ENCODE data around the gene INPPL1.

INPPL1 gene

GRCh38 chr11:72217841-72218240 lies 6.7 kb upstream of the INPPL1 start:
- no peak for DNase-seq

DNA sequence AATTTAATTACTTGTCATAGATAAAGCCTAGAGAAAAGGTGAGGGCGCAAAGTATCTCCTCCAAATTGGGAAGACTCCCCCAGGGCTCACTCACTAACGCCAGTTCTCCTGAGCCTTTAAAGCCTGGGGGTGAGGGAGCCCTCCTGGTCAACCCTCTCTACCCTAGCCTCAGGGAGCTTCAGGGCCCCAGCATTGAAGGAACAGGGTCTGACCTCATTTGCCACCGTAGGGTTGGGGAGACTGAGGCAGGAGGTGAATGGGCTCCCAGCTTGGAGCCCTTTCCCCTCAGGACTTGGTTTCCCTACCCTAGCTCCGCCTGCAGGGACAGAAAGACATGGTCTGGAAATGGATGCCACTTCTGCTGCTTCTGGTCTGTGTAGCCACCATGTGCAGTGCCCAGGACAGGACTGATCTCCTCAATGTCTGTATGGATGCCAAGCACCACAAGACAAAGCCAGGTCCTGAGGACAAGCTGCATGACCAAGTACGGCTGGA lies 6.3 kb upstream of the INPPL1 start:
- DNase-seq: no peak

DNA sequence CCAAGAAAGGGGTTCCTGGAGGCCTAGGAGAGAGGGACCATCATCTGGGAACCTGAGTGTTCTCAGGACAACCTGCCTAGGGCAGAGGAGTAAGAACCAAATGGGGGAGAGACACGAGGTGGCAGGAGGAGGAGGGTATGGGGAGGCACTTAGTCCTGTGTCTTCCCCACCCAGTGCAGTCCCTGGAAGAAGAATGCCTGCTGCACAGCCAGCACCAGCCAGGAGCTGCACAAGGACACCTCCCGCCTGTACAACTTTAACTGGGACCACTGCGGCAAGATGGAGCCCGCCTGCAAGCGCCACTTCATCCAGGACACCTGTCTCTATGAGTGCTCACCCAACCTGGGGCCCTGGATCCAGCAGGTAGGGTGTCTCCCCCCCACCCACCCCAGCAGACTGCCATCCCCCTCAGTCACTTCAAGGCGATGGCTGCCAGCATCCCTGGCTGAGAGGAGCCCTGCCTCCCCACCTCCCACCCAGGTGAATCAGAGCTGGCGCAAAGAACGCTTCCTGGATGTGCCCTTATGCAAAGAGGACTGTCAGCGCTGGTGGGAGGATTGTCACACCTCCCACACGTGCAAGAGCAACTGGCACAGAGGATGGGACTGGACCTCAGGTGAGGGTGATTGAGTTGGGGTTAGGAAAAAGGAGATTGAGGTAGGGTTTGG lies 3.7 kb upstream of the INPPL1 start:
- no peak for DNase-seq

GRCh38 chr11:72221386-72222075 lies 3.0 kb upstream of the INPPL1 start:
- no peak for DNase-seq

DNA sequence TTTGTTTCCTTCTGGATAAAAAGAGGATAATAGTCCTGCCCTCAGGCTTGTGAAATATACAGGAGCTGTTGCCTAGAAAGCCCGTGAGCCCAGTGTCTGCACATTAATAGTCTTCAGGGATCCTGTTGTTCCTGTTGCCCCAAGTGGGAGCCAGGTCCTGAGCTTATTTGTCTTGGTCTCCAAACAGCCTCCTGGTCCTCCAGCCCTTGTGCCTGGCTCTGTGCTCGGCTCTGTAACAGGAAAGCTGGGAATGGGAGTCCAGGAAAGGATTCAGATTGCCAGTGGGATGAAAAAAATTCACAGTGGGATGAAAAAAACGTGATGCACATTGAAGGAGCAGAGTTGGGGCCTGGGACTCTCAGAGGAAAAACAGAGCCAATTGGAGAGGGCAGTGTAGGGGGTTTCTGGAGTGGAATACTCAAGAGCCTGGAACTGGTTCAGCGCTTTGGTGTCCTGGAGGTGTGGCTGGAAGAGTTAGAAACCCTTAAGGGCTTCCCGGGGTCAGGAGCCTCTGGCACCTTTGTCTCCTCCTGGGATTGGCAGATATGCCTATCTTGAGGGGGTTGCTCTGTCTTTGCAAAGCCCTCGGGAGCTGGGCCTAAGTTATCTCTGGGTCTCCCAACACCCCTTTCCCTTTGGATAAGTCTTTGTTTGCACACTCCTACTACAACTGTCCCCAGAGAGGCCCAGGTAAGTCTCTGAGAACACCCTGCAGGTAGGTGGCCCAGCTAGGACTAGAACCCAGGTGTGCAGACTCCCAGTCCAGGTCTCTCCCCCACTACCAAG lies 2.3 kb upstream of the INPPL1 start:
- no peak for DNase-seq

GRCh38 chr11:72222907-72223614 lies 1.5 kb upstream of the INPPL1 start:
- DNase-seq: peak; percentile 72

- DNase-seq: no peak
Observed at GRCh38 chr11:72223615-72224563, 678 bp upstream of the INPPL1 start.

- no peak for DNase-seq
Observed at GRCh38 chr11:72225411-72225951, 914 bp downstream of the INPPL1 start.

- DNase-seq: no peak
Observed at GRCh38 chr11:72226701-72227100, 2.1 kb downstream of the INPPL1 start.

DNA sequence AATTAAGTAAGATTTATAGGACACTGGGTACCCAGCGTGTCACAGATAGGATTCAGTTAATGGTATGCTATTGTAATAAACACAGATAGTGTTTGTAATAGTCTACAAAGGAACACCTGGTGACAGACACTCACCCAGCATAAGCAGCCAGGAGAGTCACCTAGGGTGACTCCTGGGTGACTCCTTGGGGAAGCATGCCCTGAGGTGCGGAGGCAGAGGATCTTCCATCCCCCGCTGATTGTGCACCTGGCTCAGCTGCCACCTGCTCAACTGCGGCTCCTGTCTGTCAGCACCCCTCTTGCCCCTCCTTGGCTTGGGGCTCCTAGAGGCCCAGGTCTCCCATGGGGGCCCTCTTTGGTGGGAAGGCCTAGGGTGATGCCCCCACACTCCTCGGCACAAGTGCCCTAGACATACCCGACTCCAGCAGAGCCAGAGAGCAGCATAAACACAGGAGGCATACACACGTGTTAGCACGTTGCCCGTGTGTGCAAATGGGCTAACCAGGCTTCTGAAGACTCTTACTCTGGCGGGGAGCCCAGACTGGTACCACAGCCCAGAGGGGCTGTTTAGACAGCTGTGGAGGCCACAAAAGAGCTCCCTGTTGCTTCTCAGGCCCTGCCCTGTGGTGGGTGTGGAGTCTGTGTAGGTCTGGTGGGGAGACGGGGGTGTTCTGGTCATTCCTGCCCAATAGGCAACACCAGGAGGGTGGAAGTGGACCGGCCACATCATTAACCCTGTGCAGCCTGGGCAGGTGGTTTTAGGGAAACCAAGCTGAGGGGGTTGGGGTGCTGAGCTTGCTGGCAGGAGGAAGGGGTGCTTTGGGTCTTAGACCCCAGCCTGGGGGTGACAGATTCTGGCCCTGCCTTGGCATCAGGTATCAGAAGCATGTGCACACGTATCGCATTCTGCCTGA lies 3.0 kb downstream of the INPPL1 start:
- peak; percentile 83 for DNase-seq

DNA sequence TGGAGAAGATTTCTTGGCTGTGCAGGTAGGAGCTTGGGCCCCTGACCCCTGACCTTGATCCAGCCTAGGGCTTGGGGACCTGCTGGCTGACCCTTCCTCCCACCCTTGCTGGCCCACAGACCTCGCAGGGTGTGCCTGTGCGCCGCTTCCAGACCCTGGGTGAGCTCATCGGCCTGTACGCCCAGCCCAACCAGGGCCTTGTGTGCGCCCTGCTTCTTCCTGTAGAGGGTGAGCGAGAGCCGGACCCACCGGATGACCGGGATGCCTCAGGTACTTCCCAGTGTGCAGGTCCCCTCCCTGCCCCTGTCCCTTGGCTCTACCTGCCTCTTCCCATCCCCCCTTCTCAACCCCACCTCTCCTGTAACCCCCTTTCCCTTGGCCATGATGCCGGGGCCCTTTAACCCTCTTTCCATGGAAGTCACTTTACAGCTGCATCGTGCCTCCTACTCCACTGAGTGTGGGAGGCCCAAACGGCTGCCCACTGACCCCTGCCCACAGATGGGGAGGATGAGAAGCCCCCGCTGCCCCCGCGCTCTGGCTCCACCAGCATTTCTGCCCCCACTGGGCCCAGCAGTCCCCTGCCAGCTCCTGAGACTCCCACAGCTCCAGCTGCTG lies 3.8 kb downstream of the INPPL1 start:
- DNase-seq: no peak

- no peak for DNase-seq
Observed at GRCh38 chr11:72228844-72229231, 4.3 kb downstream of the INPPL1 start.

- DNase-seq: no peak
Observed at GRCh38 chr11:72229336-72229924, 4.9 kb downstream of the INPPL1 start.

DNA sequence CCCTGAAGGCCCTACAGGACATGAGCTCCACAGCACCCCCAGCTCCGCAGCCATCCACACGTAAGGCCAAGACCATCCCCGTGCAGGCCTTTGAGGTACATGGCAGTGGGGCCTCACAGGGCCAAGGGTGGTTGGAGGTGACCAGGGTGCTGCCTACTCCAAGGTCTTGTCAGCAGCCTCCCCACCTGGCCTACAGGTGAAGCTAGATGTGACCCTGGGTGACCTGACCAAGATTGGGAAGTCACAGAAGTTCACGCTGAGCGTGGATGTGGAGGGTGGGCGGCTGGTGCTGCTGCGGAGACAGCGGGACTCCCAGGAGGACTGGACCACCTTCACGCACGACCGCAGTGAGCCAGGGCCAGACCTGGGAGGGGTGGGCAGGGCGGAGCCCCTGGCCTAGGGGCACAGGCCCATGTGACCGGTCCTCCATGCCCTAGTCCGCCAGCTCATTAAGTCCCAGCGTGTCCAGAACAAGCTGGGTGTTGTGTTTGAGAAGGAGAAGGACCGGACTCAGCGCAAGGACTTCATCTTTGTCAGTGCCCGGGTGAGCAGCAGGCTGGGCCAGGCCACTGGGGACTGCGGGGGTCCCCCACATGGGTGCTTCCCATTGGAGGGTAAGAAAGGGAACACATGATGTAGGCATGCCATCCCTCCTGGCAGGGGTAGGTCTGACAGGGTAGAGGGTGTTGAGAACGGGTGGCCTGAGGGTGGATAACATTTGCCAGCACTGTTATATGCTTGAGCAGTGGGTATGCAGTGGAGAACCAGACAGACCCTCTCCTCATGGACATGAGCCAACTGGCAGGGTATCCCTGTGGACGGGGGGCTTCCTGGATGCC lies 5.6 kb downstream of the INPPL1 start:
- no peak for DNase-seq

GRCh38 chr11:72230764-72231365 lies 6.3 kb downstream of the INPPL1 start:
- DNase-seq: no peak

GRCh38 chr11:72231396-72232259 lies 7.1 kb downstream of the INPPL1 start:
- DNase-seq: no peak

Measured in NCI-H2107 (cell line).